HG03342 (cell line): ENCODE data around the gene LRRIQ3.

Experiments
- ATAC-seq: cut with Tn5 transposase; IDR thresholded peaks from one replicate; pipeline ENCODE4 v1.9.1; 2021; ENCODE audit warnings: mild to moderate bottlenecking, moderate library complexity; ENCODE audit not compliant: unreplicated experiment

Gene LRRIQ3

GRCh38 chr1:74113333-74113732 is 84.6 kb downstream of the LRRIQ3 start:
- no peak for ATAC-seq

DNA sequence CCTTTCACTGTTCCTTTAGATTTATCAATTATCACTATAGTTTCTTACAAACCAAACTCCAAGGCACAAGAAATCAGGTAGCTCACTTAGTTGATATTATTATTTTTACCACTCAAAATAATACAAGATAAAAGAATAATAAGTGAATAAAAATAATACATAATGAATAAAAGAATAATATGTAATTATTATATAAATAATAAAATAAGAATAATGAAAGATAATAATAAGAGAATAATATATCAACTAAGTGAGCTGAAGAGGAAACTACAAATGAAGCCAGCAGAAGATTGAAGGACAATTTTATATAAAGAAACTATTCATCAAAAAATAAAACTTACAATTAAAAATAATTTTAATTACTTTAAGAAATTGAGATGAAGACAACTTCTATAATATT is 90.6 kb downstream of the LRRIQ3 start:
- ATAC-seq, result no peak

- ATAC-seq, result no peak
These were observed 106.6 kb downstream of the LRRIQ3 start for GRCh38 chr1:74091371-74091770.

DNA sequence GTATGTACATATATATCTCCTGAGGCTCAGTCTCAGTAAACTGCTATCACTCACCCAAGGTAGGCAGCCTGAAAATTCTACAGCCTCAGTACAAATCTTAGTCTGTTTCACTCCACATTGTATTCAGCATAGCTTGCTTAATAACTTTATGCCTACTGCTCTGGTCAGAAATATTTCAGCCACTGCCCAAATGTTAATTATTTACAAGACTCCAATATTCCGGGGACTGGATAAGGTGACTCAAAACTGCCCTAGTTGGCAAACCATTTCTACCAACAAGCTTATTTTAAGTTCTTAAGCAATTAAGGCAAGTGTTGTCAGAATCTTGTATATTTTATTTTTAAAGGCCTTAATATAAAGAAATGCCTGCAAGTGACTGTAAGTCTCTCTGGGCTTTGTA is 114.8 kb downstream of the LRRIQ3 start:
- no peak for ATAC-seq

- no peak for ATAC-seq
These were observed 132.9 kb downstream of the LRRIQ3 start for GRCh38 chr1:74065081-74065480.

DNA sequence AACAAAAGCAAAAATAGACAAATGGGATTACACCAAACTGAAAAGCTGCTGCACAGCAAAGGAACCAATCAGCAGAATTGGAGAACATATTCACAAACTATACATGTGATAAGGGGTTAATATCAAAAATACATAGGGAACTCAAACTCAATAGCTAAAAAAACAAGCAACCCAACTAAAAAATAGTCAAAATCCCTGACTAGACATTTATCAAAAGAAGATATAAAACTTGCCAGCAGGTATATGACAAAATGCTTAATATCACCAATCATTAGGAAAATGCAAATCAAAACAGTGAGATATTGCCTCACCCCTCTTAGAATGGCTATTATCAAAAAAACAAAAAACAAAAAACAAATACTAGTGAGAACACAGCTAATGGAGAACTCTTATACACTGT is 140.3 kb downstream of the LRRIQ3 start:
- no peak for ATAC-seq

DNA sequence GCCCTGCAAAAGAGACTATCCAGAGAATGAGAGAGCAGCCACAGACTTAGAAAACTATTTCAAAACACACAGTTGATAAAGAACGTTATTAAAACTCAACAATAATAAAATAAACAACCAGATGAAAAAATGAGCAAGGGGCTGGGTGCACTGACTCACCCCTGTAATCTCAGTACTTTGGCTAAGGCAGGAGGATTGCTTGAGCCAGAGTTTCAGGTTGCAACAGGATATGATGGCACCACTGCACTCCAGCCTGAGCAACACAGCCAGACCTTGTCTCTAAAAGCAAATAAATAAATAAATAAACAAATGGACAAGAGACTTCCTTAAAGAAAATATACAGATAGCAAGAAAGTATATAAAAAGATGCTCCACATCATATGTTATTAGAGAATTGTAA is 144.6 kb downstream of the LRRIQ3 start:
- ATAC-seq, result no peak

DNA sequence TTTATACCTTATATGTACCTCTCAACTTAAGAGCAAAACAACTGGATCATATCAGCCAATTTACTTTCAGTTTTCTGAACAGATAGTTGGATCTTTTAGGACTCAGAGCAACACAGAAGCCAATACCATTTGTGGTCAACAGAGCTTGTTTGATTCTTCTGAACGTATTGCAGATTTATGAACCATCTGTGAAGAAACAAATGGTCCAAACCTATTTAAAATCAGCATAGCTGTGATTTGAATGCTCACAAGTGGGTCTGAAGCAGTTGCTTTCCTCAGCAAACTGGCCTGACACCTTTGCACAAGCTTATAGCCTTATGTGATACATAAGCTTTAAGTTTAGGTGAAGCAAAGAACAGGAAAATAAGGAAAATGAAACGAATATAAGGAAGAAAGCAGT is 147.6 kb downstream of the LRRIQ3 start:
- no peak for ATAC-seq

DNA sequence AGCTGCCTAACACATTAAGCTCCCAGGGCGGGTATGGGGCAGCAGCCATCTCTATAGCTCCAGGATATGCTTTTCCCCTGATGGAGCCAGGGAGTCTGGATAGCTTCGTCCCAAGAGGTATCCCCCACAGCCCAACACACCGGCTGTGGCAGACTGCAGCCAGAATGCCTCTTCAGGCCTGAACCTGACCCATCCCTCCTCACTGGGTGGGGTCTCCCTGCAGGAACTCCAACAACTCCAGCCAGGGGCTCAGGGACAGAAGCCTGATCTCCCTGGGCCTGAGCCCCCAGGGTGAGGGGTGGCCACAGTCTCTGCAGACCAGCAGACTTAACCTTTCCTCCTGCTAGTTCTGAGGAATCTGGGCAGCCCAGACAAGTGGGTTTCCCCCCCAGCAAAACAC is 159.9 kb downstream of the LRRIQ3 start:
- no peak for ATAC-seq

DNA sequence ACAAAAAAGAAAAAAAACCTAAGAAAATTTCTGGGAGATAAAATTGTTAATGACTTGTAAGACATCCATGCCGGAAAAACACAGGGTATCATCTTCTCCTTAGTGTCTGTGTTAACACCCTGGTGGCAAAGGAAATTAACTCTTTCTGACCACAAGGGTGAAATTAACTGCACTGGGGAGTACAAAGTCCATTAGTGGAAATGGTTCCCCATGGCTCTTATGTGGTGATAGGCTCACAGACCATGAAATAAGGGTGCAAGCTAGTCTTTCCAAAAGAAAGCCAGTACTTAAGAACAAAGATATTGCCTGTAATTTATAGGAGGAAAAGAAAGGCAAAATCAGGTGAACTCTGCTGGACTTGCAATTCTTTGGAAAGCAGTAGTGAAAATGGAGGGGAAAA is 185.4 kb downstream of the LRRIQ3 start:
- no peak for ATAC-seq

DNA sequence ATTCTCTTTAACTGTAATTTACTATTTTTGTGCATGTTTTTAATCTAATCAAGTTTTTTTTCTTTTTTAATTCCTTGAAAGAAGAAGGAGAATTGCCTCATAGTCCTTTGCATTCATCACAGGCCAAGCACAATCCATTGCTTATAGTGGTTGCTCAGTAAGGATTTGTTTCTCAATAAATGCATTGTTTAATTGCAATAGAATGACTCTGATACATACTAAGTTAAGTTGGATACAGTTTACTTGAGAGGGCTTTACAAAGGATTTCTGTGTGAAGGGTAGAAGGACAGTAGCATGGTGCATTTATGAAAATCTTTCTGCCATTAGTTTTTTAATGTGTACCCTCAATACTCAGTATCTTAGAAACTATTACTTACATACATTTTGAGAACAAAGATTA is 186.2 kb downstream of the LRRIQ3 start:
- ATAC-seq, result no peak

DNA sequence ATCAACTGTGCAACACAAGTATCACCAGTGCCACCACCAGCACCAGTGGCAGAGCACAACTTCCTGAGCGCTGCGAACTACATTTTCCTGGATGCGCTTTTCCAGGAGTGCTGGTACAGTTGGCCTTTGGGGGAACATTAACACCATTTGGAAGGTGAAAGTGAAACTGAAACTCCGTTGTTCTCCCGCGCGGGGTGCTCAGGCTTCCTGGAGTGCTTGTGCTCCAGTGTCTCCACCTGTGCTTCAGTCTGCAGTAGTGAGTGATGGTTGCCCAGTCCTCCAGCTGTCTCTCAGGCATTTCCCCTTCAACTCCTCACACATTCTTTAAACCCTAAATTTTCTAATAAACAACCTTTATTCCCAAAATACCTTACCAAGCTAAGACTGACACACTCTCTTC is 187.8 kb downstream of the LRRIQ3 start:
- no peak for ATAC-seq

DNA sequence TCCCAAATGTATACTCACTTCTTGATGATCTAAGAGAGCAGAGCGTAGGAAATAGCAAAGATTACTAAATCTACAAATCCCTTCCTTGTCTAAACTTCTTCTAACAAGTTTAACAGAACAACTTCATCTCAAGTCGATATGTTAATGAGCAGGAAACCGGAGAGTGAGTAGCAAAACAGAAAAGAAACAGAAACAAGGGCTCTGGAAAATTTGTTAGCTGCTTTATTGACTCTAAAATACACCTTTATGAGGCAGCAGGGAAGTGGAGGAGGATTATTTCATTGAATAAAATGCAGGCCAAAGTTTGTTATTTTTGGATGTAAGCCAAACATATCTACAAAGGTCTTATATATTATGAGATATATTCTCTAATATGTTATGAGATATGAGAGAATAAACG is 192.4 kb downstream of the LRRIQ3 start:
- no peak for ATAC-seq

- no peak for ATAC-seq
These were observed 194.2 kb downstream of the LRRIQ3 start for GRCh38 chr1:74003806-74004205.

GRCh38 chr1:73998348-73998959 is 199.5 kb downstream of the LRRIQ3 start:
- peak; percentile 73 for ATAC-seq

DNA sequence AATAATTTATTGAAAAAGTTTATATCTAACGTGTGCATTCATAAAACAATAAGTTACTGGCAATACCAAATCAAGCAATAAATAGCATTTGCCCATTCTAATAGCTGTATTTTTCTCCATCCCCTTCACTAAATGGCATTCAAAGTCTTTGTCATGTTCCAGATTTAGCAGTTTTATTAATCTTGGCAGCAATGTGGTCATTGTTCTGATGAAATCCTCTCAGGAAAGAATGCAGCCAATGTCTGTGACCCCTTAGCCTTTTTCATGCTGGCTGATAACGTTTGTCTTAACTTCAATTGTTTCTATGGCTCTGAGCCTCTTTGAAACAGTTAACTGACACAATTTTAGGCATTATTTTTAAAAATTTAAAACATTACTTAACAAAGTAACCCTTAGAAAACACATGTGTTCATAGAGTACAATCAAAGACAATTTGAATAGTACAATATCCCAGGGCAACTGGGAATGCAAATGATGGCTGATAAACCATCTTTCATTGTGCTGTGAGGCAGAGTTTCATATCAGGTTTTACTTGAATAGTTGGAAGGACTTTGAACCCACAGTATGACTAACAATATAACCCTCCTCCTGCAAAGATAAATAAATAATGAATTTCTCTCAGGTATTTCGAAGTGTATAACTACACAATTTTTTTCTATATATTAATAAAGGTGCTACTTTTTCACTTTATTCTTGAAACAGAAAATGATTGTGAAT is 217.5 kb downstream of the LRRIQ3 start:
- ATAC-seq, result no peak

GRCh38 chr1:73979684-73980083 is 218.3 kb downstream of the LRRIQ3 start:
- no peak for ATAC-seq

DNA sequence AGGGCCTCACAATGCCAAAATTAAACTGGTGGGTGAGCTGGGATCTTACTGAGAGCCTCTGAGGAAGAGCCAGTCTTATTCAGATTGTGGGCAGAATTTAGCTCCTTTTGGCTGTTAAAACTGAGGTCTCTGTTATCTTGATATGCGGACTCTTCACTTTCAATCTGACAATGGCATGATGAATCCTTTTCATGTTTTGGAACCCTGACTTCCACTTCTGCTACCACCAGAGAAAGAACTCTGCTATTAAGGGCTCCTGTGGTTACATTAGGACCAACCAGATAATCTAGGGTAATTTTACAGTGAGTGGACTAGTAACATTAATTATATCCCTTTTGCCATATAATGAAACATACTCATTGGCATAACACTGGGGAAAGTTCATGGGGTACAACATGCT is 219.0 kb downstream of the LRRIQ3 start:
- ATAC-seq, result no peak
